Smooth muscle cell (in vitro differentiated cells): ENCODE data around the gene SLFN12L. TPM values are rescaled to one million over a fixed set of nuclear protein-coding genes. Genes with fewer than 3 reads are reported as not detected.
"Not testable (repeated sequence)": the region's sequence is repeated elsewhere in the genome, so short reads cannot be mapped to it uniquely, and the experiment has no call there.

ENCODE experiments used
- DNase-seq: peaks from one replicate; lab custom pipeline; 2025; ENCODE audit not compliant: unreplicated experiment; lab: John Stamatoyannopoulos, UW
- H2AFZ ChIP-seq: fragments of 200-600 bp; sonication (generic); 2 replicates; pipeline ENCODE4 v1.6.0; 2016; ENCODE audit warnings: antibody characterized with exemption, low read depth, mild to moderate bottlenecking
- H3F3A ChIP-seq: fragments of 200-600 bp; sonication (generic); 2 replicates; pipeline ENCODE4 v1.6.0; 2017; ENCODE audit warnings: antibody characterized with exemption, low read depth
- H3K27ac ChIP-seq: fragments of 200-600 bp; sonication (generic); 2 replicates; pipeline ENCODE4 v1.5.1; 2016; ENCODE audit warnings: low read depth, mild to moderate bottlenecking
- H3K27me3 ChIP-seq: fragments of 200-600 bp; sonication (generic); 2 replicates; pipeline ENCODE4 v1.6.1; 2016; ENCODE audit warnings: low read depth, mild to moderate bottlenecking
- H3K36me3 ChIP-seq: fragments of 200-600 bp; sonication (generic); 2 replicates; pipeline ENCODE4 v1.5.1; 2016; ENCODE audit warnings: low read depth
- H3K4me1 ChIP-seq: fragments of 200-600 bp; sonication (generic); 2 replicates; pipeline ENCODE4 v1.5.1; 2016; ENCODE audit warnings: low read depth
- H3K4me2 ChIP-seq: fragments of 200-600 bp; sonication (generic); 2 replicates; pipeline ENCODE4 v1.6.0; 2016; ENCODE audit warnings: mild to moderate bottlenecking
- H3K4me3 ChIP-seq: fragments of 200-600 bp; sonication (generic); 2 replicates; pipeline ENCODE4 v1.5.1; 2016; ENCODE audit warnings: mild to moderate bottlenecking
- H3K79me2 ChIP-seq: fragments of 200-600 bp; sonication (generic); 2 replicates; pipeline ENCODE4 v1.6.0; 2016; ENCODE audit warnings: low read depth, mild to moderate bottlenecking
- H3K9ac ChIP-seq: fragments of 200-600 bp; sonication (generic); 2 replicates; pipeline ENCODE4 v1.6.0; 2016; ENCODE audit warnings: low read depth
- H3K9me3 ChIP-seq: fragments of 200-600 bp; sonication (generic); replicated peaks from 2 replicates; pipeline ENCODE4 v1.5.1; 2016; ENCODE audit warnings: low read depth
- H4K20me1 ChIP-seq: fragments of 200-600 bp; sonication (generic); 2 replicates; pipeline ENCODE4 v1.6.0; 2016; ENCODE audit warnings: low read depth
- CTCF ChIP-seq: fragments of 200-600 bp; sonication (generic); IDR thresholded peaks from 2 replicates; pipeline ENCODE4 v1.5.1; 2017; ENCODE audit warnings: borderline replicate concordance, mild to moderate bottlenecking, antibody characterized with exemption; ENCODE audit not compliant: insufficient read depth, poor library complexity, severe bottlenecking
- WGBS: methylation state at CpG from one replicate; pipeline ENCODE4 v1.1.7; 2016; ENCODE audit warnings: low lambda C conversion rate; 5-methylcytosine and 5-hydroxymethylcytosine counted together
- polyA plus RNA-seq: library from polyadenylated mRNA; unstranded; fragments of >200 nt; fragmentation: Nextera tagmentation; extraction: Ambion mirVana; gene quantifications from 2 replicates; pipeline ENCODE4 v1.2.1, GENCODE V29; 2016
- total RNA-seq: library from RNA; depleted of rRNA; stranded (reverse); fragments of >200 nt; gene quantifications from 2 replicates; pipeline ENCODE4 v1.2.3, GENCODE V29; 2014

The SLFN12L gene
- total and polyA plus RNA-seq, 2 experiments from 2014 or later: not detected

- Histone ChIP-seq H3K27me3 (peaks cover 21% of the 10 kb centered on the region), H3K4me1 (peaks cover 14% of the 10 kb centered on the region), H2AFZ (no peak overlapping the region), H4K20me1 (no peaks in the 10 kb centered on the region), H3K36me3 (no peaks in the 10 kb centered on the region), H3K4me2 (peak overlapping the region; percentile 93), H3K79me2 (peaks cover 39% of the 10 kb centered on the region), H3K9ac (no peak overlapping the region), H3K4me3 (no peak overlapping the region), H3K9me3 (no peaks in the 10 kb centered on the region), H3K27ac (no peak overlapping the region), H3F3A (peaks cover 7% of the 10 kb centered on the region)
- 93% methylated on average over 2 of the region's 2 CpGs for WGBS
- DNase-seq: no peak
- TF ChIP-seq CTCF: no peak
Measured at GRCh38 chr17:35569405-35569804, 31.9 kb upstream of the SLFN12L start.

GRCh38 chr17:35568561-35568960, 31.1 kb upstream of the SLFN12L start:
- Histone ChIP-seq H3K4me2 (peak overlapping the region; percentile 93), H3K9me3 (no peaks in the 10 kb centered on the region), H3K27ac (peak overlapping the region; percentile 83), H3K4me1 (peaks cover 14% of the 10 kb centered on the region), H4K20me1 (no peaks in the 10 kb centered on the region), H3K79me2 (peaks cover 39% of the 10 kb centered on the region), H3K27me3 (peaks cover 24% of the 10 kb centered on the region), H3F3A (peaks cover 2% of the 10 kb centered on the region), H3K9ac (peak overlapping the region; percentile 92), H3K36me3 (no peaks in the 10 kb centered on the region), H3K4me3 (peak overlapping the region; percentile 80), H2AFZ (peak overlapping the region; percentile 68)
- 33% methylated on average over 15 of the region's 15 CpGs for WGBS
- TF ChIP-seq CTCF: no peak
- no peak for DNase-seq

GRCh38 chr17:35566968-35567367, 29.5 kb upstream of the SLFN12L start:
- H2AFZ ChIP-seq: no peak overlapping the region
- H3K27ac ChIP-seq: no peak overlapping the region
- H3K4me2 ChIP-seq: peak overlapping the region; percentile 85
- 83% methylated on average over 11 of the region's 11 CpGs for WGBS
- DNase-seq: no peak
- no peaks in the 10 kb centered on the region for H3K9me3 ChIP-seq
- peak overlapping the region; percentile 80 for H3K4me3 ChIP-seq
- H3K9ac ChIP-seq: no peak overlapping the region
- no peaks in the 10 kb centered on the region for H3F3A ChIP-seq
- TF ChIP-seq CTCF: no peak
- peaks cover 14% of the 10 kb centered on the region for H3K4me1 ChIP-seq
- no peaks in the 10 kb centered on the region for H4K20me1 ChIP-seq
- peaks cover 24% of the 10 kb centered on the region for H3K27me3 ChIP-seq
- H3K79me2 ChIP-seq: peaks cover 37% of the 10 kb centered on the region
- no peaks in the 10 kb centered on the region for H3K36me3 ChIP-seq

- H3K36me3 ChIP-seq, H2AFZ ChIP-seq, H3K79me2 ChIP-seq, H3F3A ChIP-seq, H4K20me1 ChIP-seq, H3K4me2 ChIP-seq, H3K4me1 ChIP-seq, H3K9me3 ChIP-seq, H3K9ac ChIP-seq, DNase-seq, H3K27ac ChIP-seq, H3K4me3 ChIP-seq: not testable (repeated sequence)
- WGBS: 91% methylated on average over 16 of the region's 16 CpGs
- peaks cover 33% of the 10 kb centered on the region for H3K27me3 ChIP-seq
Measured at GRCh38 chr17:35563181-35563580, 25.7 kb upstream of the SLFN12L start.
